ENCODE results near the gene SFMBT2.

The SFMBT2 gene

DNA sequence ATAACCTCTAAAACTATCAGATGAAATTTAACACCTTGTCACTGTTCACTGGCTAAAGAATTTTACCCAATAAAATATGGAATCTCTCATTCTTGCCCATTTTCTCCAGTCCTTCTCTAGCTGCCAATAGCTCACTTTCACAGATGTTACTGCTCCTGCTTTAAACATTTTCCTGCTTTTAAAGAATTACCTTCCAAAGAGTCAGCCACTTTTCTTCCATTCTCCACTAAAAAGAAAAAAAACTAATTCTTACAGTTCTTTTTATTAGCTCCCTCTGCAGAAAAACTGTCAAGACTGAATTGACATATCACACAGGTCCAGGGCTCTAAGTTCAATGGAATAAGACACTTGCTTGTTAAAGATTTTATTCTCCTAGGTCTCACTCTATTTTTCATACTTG is 114.8 kb downstream of the SFMBT2 start:
- TF ChIP-seq, protein P1, sequence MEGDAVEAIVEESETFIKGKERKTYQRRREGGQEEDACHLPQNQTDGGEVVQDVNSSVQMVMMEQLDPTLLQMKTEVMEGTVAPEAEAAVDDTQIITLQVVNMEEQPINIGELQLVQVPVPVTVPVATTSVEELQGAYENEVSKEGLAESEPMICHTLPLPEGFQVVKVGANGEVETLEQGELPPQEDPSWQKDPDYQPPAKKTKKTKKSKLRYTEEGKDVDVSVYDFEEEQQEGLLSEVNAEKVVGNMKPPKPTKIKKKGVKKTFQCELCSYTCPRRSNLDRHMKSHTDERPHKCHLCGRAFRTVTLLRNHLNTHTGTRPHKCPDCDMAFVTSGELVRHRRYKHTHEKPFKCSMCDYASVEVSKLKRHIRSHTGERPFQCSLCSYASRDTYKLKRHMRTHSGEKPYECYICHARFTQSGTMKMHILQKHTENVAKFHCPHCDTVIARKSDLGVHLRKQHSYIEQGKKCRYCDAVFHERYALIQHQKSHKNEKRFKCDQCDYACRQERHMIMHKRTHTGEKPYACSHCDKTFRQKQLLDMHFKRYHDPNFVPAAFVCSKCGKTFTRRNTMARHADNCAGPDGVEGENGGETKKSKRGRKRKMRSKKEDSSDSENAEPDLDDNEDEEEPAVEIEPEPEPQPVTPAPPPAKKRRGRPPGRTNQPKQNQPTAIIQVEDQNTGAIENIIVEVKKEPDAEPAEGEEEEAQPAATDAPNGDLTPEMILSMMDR (IDR thresholded peaks at IDR 0.05): no peak

DNA sequence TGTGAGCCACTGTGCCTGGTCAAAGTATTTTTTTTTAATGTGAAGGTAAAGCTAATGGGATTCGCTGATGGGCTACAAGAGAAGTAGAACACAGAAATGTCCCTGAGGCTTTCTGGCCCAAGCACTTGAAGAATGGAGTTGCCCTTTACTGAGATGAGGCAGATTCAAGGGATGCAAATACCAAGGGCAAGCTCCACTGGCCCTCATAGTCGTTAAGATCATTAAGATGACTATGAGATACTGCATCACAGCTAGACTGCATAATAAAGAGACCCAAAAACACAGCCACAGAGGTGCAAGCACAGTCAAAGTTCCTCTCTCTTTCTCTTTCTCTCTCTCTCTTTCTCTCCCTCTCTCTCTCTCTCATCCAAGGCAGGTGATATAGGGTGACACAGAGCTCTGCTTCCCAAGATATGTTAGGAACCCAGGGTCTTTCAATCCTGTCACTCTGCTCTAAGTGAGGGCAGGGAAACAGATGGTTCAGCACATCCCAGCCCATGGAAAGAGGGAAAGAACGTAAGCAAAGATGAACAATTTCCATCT is 117.4 kb downstream of the SFMBT2 start:
- TF ChIP-seq, protein P1 (IDR thresholded peaks at IDR 0.05): no peak

DNA sequence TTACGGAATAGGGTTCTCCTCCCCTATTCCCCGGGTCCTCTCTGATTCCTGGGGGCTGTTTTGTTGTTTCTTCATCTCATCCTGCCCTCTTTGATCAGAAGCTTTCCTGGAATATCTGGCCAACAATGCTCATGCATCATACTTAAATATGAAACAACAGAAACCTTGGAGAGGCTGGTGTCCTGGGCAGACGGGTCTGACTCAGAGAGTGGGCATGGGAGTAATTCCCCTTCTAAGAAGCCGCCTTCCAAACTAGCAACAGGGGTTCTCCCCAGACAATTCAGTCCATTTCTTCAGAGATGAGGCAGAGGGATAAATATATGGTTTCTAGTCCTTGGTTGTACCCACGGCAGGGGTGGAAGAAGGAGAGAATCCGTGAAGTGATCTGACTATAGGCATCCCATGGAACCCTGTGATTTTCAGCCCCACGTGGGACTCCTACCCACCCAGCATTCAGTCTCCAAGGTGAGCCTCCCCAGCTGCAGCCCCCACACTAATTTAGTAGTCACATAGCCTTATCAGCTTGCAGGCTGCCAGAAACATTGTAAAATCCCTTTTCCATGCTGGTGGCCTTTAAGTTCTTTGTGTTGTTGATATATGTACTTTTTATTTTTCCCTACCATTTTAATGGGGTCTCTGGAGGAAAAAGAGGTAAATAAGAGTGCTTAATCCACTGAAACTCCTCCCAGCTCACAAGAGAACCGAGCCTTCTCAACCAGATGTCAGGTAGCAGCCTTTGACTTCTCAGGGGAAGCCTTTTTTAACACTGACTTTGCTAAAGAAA is 119.2 kb downstream of the SFMBT2 start:
- TF ChIP-seq, protein P1 (IDR thresholded peaks at IDR 0.05): no peak

DNA sequence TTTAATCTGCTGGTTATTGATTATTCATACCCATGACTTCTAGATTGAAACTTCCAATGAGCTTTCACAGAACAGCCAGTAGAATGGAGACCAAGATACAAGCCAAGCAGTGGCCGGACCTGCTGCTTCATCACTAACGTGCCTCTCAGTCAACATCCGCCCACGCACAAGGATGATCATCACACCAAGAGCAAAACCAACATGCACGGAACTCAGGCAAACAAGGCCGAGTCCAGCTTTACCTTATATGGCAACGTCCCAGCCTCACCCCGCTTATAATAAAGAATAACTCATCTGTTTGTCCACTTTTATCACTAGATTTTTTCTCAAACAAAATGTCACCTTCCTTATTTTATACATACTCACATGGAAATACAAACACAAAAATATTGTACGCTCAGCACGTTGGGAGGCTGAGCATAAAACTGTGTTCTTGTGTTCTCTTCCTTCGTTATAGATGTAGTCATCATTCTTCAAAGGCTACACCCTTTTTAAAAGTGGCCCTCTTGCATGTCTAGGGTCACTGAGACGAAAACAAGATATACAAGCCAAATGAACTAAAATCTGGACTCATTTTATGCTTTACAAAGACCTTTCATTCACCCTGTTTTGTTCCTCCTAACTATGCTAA is 122.7 kb downstream of the SFMBT2 start:
- TF ChIP-seq, protein P1 (IDR thresholded peaks at IDR 0.05): no peak

DNA sequence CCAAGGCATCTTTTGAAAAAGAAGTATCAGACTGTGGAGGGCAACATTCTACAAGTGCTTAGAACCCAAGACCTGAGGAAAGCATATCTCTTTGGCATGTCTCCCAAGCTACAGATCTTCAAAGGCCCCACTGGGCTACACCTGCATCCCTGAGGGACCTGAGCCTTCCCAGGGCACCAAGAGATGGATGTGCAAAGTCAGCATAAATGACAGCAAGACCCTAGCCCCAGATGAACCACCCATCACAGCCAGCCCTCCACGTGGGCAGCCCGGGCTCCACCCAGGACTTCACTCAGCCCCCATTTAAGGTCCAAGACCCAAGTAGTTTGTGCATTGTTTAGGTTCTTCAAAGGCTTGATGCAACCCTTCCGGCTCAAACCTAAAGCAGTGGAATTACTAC is 123.5 kb downstream of the SFMBT2 start:
- TF ChIP-seq, protein P1 (IDR thresholded peaks at IDR 0.05): no peak

DNA sequence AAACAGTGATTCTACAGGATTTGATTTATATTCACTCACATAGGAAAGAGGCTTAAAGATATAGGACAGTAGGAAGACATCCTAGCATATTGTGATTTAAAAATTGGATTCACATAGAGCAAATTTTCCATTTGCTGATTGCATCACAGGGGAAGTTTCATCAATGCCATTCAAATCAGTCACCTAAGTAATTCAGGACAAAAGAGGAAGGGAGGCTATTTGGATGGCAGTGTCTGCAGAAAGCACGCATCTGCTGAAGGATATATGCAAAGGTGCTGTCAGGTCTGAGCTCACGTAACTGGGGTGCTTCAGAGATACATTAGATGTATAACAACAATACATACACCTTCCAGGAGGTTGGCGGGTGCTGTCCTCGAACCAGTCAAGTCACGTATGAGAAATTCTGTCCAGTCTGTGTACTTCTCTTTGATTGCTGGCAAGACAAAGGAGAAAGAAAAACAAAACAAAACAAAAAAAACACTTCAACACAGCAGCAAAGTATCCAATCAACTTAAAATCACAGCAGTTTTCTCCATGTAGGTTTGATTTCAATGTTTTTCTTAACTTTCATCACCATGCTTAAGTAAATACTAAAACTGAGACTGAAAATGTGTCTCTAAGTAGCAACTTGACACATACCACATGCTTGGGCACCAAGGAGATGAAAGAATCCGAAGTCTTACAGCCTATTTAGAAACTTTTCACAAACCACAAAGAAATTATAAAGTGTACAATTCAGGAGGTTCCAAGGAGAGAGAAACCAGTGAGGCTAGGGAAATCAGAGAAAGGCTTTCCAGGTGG is 125.1 kb downstream of the SFMBT2 start:
- TF ChIP-seq, protein P1 (IDR thresholded peaks at IDR 0.05): no peak

- TF ChIP-seq, protein P1 (IDR thresholded peaks at IDR 0.05): no peak
Measured at GRCh38 chr10:7283246-7283645, 127.6 kb downstream of the SFMBT2 start.

All from LNCAP (cell line).